Anterior cingulate cortex (tissue), 58 donors: ENCODE results near the gene ERC2.
"Not testable (repeated sequence)": the region's sequence is repeated elsewhere in the genome, so short reads cannot be mapped to it uniquely, and the experiment has no call there.

Experiments
- DNase-seq, 58 donors: peaks; one replicate each; lab custom pipeline; 2025; lab: John Stamatoyannopoulos, UW

ERC2 gene

DNA sequence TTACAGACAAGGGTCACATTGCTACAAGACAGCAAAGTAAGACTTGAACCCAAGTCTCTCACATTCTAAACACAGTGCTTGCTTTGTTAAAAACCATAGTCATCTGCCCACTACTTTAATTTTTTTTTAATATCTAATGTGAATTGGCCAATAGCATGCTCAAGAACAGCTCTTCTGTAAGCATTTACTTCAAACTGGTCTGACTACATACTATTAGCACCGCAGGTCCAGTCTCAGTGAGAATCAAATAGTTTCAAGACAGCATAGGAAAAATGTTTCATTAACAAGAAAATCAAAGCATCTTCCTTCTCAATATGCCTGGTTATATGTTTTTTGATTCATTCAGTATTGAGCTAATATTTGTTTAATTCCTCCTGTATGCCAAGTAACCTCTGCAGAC, 419.9 kb downstream of the ERC2 start:
- DNase-seq: no peak

DNA sequence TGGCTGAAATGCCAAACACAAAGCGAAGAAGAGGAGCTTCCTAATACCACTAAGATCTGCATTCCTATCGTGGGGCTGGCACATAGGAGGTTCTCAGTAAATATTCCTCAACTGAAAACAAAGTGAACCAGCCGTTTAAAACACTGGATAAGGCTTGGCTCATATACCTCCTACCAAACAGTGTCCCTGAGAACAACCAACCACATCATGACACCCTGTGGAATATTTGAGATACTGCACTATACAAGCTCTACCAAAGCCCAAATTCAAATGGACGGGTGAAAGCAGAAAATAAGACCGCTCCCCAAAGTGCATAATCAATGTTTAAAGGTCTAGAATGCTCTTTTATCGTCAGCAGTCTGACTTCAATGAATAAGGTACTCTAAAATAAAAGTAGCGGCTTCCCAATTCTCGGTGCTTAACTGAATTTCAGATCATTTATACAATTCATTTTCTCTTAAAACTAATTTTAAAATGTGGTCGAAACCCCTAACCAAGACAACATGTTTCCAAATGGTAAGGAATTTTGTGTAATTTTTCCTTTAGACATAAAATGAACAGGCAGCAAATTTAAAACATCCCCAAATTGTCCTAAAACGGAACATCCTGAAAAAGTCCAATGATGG, 425.8 kb downstream of the ERC2 start:
- DNase-seq: peak in 3 of 58 donors; percentile 2 to 39 (median 29)

DNA sequence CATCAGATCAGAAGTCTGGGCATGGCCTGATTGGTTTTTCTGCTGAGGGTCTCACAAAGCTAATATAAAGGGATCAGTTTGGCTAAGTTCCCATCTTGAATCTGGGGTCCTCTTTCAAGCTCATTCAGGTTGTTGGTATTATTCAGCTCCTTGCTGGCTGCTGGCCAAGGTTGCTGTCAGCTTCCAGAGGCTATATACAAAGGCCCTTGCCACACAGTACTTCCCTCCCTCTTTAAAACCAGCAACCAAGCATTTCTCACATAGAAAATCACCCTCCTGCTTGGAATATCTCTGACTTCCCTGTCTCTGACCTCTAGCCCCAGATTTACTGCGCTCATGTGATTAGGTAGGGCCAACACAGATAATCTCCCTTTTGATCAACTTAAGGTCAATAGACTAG, 442.9 kb downstream of the ERC2 start:
- DNase-seq: peak in 1 of 58 donors; percentile 21

DNA sequence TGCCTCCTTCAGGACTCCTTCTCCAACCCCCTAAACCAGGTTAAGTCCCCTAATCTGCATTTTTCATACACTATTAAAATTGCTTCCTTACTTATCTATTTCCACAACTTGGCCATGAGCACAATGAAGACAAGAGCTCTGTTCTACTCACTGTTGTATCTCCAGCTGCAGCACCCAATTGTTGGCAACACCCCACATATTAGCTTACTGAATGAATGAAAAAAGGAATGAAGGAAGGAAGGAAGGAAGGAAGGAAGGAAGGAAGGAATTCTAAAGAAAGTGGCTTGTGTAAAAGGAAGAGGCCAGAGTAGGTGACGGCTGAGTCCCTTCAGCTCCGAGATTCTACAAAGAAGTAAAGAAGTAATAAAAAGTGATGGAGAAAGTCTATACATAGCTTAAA, 444.7 kb downstream of the ERC2 start:
- DNase-seq: no peak

DNA sequence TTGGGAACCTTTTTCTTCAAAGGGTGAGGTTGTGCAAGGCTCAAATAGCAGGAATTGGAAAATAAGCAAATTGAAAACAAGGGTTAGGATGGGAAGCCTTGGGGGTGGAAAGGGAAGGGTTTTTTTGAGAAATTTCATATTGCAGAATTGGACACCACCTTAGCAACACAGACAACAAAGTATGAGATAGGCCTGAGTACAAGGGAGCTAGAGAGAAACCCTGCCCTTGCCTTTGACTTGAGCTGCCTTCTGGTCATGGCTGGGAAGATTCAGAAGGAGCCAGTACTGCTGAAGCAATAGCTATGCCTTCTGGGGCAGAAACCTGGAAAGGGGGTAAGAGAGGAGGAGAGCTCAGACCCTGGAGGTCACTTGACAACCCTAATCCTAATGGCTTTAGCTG, 445.6 kb downstream of the ERC2 start:
- no peak for DNase-seq

DNA sequence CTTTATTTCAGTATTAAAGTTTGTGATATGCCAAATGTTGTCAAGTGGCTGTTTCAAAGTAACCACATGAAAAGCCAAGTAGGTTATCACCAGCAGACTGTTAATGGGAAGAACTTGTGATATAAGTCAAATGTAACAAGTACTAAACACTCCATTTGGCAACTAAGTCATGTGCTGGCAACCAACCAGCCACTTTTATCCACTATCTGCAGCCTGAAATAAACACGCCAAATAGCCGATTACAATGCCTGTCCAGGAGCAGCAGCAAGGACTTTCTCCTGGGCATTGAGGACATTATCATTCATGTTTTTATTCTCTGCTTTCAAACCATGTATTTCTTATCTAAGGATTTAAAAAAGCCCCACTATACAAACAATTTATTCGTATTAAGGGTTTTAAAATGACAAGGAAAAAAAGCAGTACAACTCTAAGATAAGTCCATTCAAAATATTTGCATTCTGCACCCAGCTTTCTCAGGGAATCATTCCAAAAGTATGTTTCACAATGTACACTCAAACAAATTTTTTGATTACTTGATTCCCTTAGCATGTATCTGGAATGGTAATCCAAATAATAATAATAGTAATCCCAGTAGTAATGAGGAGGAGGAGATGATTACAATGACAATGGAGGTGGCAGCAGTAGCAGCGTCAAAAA, 448.6 kb downstream of the ERC2 start:
- no peak for DNase-seq

DNA sequence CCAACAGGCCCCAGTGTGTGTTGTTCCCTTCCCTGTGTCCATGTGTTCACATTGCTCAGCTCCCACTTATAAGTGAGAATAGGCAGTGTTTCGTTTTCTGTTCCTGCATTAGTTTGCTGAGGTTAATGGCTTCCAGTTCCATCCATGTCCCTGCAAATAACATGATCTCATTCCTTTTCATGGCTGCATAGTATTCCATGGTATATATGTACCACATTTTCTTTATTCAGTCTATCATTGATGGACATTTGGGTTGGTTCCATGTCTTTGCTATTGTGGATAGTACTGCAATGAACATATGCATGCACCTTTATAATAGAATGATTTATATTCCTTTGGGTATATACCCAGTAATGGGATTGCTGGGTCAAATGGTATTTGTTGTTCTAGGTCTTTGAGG, 452.9 kb downstream of the ERC2 start:
- not testable (repeated sequence) for DNase-seq

DNA sequence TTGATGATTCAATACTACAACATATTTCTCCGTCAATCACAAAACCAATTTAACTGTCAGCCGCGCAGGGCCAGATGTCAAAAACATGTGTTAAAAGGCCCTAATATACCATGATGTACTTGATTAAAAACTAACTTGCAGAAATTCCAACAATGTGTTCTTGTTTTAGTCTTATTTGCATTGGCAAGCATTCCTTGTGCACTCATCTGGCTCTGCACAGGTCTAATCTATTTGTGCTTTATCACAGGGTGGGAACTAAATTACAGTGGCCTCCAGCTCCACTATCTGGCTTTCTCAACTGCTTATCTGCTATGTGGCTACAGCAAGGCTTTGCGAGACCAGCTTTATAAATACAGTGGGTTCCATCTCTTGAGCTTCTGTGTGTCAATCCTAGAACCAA, 455.5 kb downstream of the ERC2 start:
- no peak for DNase-seq

DNA sequence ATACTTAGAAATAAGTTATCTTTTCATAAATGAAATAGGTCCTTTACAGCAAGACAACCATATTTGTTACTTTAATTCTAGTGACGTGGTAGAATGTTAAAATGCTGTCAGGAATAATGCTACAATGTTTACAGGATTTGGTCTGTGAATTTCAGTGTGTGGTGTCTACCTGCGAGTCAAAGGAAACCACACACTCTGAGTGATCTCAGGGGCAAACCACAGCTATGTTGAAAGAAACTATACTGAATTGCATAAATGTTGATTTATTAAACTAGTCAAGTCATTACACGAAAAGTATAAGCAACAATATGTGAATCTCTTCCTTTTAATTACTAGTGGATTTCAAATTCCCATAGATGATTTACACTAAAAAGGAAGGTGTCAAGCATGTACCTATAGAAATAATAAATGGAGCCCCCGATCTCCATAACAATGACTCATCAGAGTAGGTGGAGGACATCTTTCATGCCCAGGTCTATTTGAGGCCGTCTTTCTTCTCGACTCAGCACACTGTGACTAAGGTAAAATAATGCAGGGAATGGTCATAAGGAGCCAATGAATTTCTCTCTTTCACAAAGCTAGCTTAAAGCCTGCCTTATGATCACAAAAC, 463.0 kb downstream of the ERC2 start:
- no peak for DNase-seq

DNA sequence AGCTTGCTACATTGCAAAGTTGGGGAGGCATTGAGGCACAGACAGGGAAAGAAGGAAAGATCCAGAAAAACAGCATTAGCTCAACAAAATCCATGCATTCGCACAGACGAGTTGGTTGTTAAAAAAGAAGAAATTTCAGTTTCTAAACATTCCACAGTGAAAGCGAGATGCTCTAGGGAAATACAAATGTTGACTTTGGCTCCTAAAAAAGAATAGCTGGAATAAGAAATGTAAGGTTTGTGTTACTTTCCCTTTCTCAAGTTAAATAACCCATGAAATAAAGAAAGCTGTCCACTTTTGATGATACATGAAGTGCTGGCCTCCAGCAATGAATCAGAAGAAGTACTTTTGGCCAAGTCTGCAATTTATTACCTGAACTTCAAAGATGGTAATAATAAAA, 465.1 kb downstream of the ERC2 start:
- DNase-seq: no peak

DNA sequence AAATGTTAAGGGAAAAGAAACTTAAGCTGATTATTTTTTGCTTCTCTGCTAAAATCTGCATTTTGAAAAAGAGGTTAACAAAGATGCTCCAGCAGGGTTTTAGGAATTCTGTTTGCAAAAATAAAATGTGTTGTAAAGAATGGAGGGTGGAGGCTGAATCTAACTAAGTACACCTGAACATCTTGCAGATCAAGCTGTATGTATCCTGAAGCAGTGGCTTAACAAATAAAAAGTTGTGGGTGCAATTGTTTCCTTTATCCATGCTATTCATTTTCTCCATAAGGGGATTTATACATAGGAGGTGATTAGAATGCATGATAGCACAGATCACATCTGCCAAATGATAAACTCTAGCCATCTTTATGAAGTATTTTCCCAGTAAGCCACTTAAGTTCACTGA, 466.3 kb downstream of the ERC2 start:
- DNase-seq: no peak

DNA sequence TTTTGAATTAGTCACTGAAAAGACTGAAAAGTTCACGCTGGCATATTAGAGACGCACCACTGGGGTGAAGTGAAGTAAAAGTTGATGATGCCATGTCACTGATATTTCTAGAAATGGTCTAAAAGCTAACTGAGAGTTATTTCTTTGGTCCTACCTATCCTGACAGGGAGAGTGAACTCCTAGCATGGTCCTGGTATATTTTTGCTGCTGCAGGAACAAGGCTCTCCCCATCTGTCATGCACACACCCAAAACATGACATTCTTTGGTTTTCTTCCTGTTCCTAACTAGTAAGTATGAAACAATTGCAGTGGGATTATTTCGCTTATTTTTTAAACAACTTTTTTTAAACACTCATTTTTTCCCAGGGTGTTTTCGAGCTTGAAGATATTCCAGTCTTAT, 466.7 kb downstream of the ERC2 start:
- DNase-seq: no peak

DNA sequence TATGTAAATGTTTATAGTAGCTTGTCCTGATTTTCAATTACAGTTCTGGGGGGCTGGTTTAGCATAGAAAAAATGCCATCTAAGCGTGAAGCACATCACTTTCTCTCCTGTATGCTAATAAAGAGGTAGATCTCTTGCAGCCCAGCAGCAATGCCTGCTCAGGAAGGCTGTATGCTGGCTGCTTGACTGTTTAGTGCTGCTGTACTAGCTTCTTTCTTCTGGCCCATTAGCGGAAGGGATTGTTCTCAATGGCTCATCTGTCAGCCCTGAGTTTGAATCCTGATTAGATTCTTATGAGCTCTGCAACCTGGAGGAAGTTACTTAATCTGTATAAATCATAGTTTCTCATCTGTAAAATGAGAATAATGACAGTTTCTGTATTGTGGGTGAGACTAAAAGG, 478.9 kb downstream of the ERC2 start:
- no peak for DNase-seq

DNA sequence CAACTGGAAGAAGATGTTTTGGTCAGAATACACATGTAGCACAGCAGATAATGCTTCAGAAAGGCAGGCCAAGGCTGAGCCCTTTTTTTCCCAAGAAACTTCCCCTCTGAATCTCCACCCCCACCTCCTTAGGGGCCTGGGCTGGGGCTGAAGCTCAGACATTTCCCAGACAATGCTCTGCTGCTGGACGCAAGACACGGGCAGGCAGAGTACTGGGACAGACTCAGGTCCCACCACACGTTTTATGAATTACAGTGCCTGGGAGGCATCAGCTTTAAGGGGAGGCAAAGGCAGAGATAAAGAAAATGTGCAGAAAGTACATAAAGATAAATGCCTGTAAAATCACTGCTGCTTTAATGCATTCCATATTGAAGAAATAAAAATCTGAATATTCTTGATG, 479.4 kb downstream of the ERC2 start:
- no peak for DNase-seq

DNA sequence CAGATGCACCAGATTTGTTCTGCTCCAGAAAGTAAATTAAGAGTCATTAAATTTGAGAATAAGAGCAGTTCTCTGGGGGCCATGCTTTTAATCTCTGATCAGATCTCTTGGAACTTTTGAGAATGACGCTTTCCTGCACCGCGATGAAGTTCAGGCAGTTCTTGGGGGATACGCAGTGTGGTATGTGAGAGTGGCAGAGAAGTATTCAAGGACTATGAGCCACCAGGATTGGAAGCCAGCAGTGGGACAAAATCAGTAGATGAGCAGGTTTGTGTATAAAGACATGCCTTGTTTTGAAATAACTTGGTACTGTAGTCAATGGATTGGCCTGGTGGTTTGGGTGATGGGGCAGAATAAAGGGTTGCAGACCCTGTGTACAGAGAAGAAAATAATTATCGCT, 483.6 kb downstream of the ERC2 start:
- DNase-seq: no peak

DNA sequence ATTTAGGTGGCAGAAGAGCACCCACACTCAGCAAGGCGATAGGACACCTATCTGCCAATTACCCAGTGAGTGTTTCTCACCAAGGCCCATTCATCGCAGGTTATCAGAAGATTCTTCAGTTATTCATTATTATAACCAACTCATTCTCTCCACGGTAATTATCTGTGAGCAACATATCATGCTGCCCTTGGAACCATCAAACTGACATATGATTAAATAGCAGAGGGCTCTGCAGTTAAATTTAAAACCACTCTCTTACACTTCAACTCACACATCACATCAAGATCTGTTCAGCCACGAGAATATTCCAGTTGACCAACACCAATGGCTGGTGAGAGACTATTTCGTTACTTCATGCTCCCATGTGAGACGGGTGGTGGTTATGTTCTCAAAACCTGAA, 489.3 kb downstream of the ERC2 start:
- DNase-seq: no peak

DNA sequence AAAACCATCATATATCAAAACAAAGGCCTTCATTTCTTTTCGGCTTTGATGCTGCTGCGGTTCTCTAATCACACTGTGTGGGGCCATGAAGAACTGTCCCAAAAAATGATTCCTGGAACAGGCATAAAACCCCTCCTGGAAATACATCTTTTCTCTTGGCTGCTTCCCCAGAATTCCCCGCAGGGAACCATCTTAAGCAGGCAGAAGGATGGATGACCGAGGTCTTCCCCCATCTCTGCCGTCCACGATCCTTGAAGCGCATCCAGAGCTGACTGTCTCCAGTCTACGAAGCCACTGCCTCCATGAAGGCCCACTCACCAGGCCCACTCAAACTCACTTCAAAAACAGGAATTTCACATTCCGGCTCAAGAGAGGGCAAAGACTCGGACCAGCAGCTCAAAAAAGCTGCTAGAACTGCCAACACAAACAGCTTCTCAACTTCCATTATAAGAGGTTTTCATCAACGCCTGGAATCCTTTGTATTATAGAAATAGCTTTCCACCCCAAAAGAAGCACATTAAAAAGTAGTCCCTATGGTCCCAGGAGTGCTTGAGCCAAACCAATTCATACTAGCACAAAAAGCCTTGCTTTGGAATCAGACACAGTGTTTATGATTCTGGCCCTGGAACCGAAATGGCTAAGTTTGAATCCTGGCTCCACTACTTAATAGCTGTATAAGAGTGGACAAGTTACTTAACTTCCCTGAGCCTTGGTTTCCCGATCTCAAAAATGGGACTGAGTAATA, 493.7 kb downstream of the ERC2 start:
- no peak for DNase-seq

DNA sequence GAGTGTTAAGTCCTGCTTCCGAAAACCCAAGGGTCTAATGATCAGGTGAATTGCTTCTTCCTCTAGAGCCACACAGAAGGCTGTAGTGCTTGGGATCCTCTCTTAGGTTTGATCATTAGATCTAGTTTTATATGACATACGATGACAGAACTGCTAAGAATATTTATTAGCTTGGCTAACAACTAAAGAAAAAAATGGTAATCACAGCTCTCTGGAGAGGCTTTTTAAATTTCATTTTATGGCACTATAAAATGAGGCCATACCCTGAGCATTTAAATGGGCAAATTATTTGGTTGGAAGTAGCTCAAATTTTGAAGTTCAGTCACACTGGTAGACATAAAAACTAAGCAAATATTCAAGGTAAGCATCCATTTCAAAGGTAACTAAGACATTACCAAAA, 498.6 kb downstream of the ERC2 start:
- DNase-seq: no peak

DNA sequence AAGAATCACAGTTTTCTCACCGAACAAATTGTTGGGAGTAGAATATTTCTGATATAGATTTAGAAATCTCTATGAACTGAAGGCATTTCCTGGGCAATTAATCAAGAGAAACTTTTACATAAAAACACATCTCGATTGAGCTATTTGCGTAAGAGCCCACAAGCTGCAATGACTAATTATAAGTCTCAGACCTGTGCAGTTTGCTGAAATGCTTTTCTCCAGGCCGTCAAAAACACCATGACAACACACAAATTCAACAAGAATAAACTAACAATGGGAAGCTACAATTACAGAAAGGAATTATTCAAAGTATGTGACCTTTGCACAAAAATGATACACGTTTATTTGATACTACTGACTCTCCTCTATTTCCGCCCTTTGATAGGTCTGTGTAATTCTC, 499.9 kb downstream of the ERC2 start:
- DNase-seq: no peak

DNA sequence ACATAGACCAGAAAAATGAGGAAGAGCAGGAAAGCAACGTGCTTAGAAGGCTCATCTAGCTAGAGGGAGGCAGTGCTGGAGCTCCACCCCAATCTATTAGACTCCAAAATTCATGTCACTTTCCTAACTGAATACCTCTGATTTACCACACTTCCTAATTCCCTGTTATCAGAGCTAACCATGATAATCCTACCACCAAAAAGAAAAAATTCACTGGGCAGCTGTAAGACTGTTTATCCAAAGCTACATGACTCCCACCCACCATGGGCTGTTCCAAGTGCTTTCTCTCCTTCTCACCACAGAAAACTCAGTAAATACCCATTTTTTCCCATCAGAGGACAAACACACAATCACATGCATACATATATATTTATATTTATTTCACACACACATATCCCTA, 501.7 kb downstream of the ERC2 start:
- DNase-seq: no peak

DNA sequence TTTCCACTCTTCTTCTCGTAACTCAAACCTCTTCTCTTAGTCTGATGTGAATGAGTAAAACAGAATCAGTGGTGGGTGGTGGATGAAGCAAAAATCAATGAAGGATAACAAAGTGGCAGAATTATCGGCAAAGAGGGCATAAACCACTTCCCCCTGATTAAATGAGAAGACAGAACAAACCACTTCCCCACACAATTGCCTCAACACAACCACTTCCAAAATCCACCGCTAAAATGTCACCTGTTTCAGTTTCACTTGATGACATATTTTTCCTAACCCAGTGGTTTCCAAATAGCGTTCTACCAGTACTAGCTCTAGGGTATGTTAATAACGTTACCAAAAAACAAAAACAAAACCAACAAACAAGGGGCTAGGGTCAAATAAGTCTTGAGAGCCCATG, 502.5 kb downstream of the ERC2 start:
- DNase-seq: no peak
